Osteoblast (primary cell): ENCODE measurements around the gene ZNF500. TPM values are rescaled to one million over a fixed set of nuclear protein-coding genes. Genes with fewer than 3 reads are reported as not detected.

Experiments
- DNase-seq: peaks from one replicate; pipeline ENCODE4 v3.0.0; 2011; ENCODE audit warnings: low spot score, mixed read lengths; ENCODE audit not compliant: insufficient read length; ENCODE audit errors: missing footprints
- H2AFZ ChIP-seq: 2 replicates; pipeline ENCODE4 v1.6.0; 2011; ENCODE audit warnings: mild to moderate bottlenecking, low read length
- H3K27ac ChIP-seq: 2 replicates; pipeline ENCODE4 v1.5.1; 2011; ENCODE audit warnings: mild to moderate bottlenecking, low read depth, low read length, moderate library complexity
- H3K27me3 ChIP-seq: 2 replicates; pipeline ENCODE4 v1.6.0; 2012; ENCODE audit warnings: mild to moderate bottlenecking, control low read depth, inconsistent platforms, low read length, moderate library complexity; ENCODE audit not compliant: insufficient read depth
- H3K36me3 ChIP-seq: 2 replicates; pipeline ENCODE4 v1.5.1; 2011; ENCODE audit warnings: mild to moderate bottlenecking, low read length, control low read depth, moderate library complexity; ENCODE audit not compliant: insufficient read depth
- H3K4me1 ChIP-seq: 2 replicates; pipeline ENCODE4 v1.5.1; 2011; ENCODE audit warnings: mild to moderate bottlenecking, low read length, control low read depth, moderate library complexity; ENCODE audit not compliant: insufficient read depth
- H3K4me2 ChIP-seq: 2 replicates; pipeline ENCODE4 v1.6.0; 2011; ENCODE audit warnings: mild to moderate bottlenecking, low read length; ENCODE audit not compliant: insufficient read depth
- H3K4me3 ChIP-seq: fragments of 200-600 bp; sonication (generic); 3 replicates; pipeline ENCODE4 v1.5.1; 2012; ENCODE audit warnings: mild to moderate bottlenecking, low read length, inconsistent platforms; ENCODE audit not compliant: insufficient read depth
- H3K79me2 ChIP-seq: 2 replicates; pipeline ENCODE4 v1.6.0; 2012; ENCODE audit warnings: mild to moderate bottlenecking, low read length, control low read depth, inconsistent platforms; ENCODE audit not compliant: insufficient read depth
- H3K9me3 ChIP-seq: 2 replicates; pipeline ENCODE4 v1.5.1; 2011; ENCODE audit warnings: low read depth, low read length, control low read depth
- H4K20me1 ChIP-seq: 2 replicates; pipeline ENCODE4 v1.6.0; 2012; ENCODE audit warnings: mild to moderate bottlenecking, low read length, control low read depth; ENCODE audit not compliant: insufficient read depth
- total RNA-seq: library from RNA; depleted of rRNA; stranded (reverse); fragments of >200 nt; gene quantifications from 2 replicates; pipeline ENCODE4 v1.2.3, GENCODE V29; 2012
- TF ChIP-seq, protein P1 (sequence below): IDR thresholded peaks from 2 replicates; pipeline ENCODE4 v1.5.1; 2011; ENCODE audit warnings: mild to moderate bottlenecking, low read depth, low read length, moderate library complexity; ENCODE audit errors: extremely low read depth

The ZNF500 gene
- total RNA-seq, 1 donor = 14.5 TPM

DNA sequence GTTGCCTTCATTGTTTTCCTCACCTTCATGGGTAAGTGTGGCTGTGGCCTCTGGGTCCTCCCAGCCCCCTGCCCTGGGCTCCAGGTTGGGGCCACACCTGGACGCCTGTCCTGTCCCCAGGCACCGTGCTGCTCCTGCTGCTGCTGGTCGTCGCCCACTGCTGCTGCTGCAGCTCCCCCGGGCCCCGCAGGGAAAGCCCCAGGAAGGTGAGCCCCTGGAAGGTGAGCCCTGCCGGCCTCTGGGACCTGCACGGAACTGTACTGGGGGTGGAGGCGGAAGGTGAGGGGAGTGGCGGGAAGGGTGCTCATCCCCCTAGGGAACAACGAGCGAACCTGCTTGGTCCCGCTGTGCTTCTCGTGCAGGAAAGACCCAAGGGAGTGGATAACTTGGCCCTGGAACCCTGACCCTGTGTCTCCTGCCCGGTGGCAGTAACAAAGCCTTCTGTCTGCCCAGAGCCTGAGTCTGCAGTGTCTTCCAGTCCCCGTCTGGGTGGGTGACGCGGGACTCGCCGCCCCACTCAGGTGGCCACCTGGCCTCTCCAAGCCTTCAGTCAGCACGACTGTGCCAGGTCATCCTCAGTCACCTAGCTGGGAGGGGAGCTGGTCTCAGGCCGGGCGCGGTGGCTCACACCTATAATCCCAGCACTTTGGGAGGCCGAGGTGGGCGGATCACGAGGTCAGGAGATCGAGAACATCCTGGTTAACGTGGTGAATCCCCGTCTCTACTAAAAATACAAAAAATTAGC lies 29.0 kb upstream of the ZNF500 start:
- no peak overlapping the region for H2AFZ ChIP-seq
- H3K9me3 ChIP-seq = no peaks in the 10 kb centered on the region
- H3K4me2 ChIP-seq = no peak overlapping the region
- H3K27me3 ChIP-seq = no peaks in the 10 kb centered on the region
- no peak overlapping the region for H3K27ac ChIP-seq
- no peaks in the 10 kb centered on the region for H4K20me1 ChIP-seq
- no peaks in the 10 kb centered on the region for H3K4me1 ChIP-seq
- H3K4me3 ChIP-seq = no peak overlapping the region
- TF ChIP-seq, protein P1, sequence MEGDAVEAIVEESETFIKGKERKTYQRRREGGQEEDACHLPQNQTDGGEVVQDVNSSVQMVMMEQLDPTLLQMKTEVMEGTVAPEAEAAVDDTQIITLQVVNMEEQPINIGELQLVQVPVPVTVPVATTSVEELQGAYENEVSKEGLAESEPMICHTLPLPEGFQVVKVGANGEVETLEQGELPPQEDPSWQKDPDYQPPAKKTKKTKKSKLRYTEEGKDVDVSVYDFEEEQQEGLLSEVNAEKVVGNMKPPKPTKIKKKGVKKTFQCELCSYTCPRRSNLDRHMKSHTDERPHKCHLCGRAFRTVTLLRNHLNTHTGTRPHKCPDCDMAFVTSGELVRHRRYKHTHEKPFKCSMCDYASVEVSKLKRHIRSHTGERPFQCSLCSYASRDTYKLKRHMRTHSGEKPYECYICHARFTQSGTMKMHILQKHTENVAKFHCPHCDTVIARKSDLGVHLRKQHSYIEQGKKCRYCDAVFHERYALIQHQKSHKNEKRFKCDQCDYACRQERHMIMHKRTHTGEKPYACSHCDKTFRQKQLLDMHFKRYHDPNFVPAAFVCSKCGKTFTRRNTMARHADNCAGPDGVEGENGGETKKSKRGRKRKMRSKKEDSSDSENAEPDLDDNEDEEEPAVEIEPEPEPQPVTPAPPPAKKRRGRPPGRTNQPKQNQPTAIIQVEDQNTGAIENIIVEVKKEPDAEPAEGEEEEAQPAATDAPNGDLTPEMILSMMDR = no peak
- peak; percentile 45 for DNase-seq
- H3K79me2 ChIP-seq = no peaks in the 10 kb centered on the region
- no peaks in the 10 kb centered on the region for H3K36me3 ChIP-seq

DNA sequence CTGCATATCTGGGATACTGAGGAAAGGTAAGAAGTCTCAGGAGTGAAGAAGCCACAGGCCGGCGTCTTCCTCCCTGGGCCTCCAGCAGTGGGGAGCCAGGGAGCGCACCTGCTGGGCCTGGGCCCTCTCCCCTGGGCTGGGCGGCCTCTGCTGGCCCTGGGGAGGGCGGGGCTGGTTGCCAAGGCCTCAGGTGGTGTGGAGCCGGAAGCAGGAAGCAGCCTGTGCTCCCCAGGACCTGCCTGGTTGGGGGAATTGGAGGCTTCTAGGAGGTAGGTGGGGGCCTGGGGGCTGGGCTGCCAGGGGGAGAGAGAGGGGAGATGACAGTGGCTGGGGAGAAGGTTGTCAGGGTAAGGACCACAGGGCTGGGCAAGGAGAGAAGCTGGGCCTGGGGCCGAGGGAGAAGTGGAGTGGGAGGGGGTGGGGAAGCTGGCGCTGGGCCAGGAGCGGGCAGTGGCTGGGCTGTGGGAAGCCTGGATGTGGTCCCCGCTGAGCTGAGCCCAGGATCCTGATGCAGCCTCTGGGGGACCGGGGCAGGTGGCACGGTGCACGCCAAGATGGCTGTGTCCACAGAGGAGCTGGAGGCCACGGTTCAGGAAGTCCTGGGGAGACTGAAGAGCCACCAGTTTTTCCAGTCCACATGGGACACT lies 28.3 kb upstream of the ZNF500 start, which contains the start of gene SMIM22:
Gene SMIM22, plus strand, starts transcription at position 189 of the 647 bp plus-strand sequence. Its CDS starts 366 bp downstream, at position 555.
- no peaks in the 10 kb centered on the region for H4K20me1 ChIP-seq
- H3K27ac ChIP-seq = no peak within 1 kb of the TSS
- H3K4me1 ChIP-seq = no peaks in the 10 kb centered on the region
- no peaks in the 10 kb centered on the region for H3K36me3 ChIP-seq
- no peak within 1 kb of the TSS for H3K4me3 ChIP-seq
- H3K27me3 ChIP-seq = no peaks in the 10 kb centered on the region
- TF ChIP-seq, protein P1 = no peak
- H2AFZ ChIP-seq = no peak within 1 kb of the TSS
- no peak within 1 kb of the TSS for H3K4me2 ChIP-seq
- no peaks in the 10 kb centered on the region for H3K9me3 ChIP-seq
- peak; percentile 76 for DNase-seq
- H3K79me2 ChIP-seq = no peaks in the 10 kb centered on the region

DNA sequence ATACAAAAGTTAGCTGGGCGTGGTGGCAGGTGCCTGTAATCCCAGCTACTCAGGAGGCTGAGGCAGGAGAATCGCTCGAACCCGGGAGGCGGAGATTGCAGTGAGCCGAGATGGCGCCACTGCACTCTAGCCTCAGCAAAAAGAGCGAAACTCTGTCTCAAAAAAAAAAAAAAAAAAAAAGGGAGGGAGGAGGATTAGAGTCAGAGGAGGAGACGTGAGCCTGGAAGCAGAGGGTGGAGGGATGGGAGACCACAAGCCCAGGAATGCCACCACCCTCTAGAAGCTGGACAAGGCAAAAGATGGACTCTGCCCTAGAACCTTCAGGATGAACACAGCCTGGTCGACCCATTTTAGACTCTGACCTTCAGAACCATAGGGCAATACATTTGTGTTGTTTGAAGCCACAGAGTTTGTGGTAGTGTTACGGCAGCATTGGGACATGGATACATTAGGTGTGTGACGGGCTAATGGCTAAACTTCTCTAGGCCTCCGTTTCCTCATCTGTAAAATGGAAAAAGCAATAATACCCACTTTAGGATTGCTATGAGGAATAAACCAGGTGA lies 26.1 kb upstream of the ZNF500 start:
- peak; percentile 46 for DNase-seq
- Histone ChIP-seq H3K79me2 (no peaks in the 10 kb centered on the region), H3K36me3 (no peaks in the 10 kb centered on the region), H4K20me1 (no peaks in the 10 kb centered on the region), H3K4me2 (no peak overlapping the region), H3K4me3 (no peak overlapping the region), H3K4me1 (no peaks in the 10 kb centered on the region), H3K27ac (no peak overlapping the region), H3K27me3 (no peaks in the 10 kb centered on the region), H3K9me3 (no peaks in the 10 kb centered on the region), H2AFZ (no peak overlapping the region)
- TF ChIP-seq, protein P1 = no peak

DNA sequence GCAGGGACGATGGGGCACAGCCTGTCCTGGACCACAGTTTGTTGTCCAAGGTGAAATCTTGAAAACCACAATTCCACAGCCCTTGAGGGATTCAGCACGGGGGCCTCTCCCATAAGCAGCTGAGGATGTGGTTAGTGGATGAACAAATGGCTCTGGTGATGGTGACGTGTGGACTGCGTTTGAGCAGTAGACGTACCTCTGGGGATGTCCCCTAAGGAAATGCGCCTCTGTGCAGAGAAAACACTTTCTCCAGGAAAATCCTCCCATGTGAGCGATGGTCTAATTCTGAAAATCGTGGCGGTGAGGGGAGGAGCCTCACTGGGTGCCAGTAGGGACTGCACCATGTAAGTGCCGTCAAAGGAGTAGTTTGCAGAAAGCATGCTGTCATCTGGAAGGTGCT lies 23.9 kb upstream of the ZNF500 start:
- no peaks in the 10 kb centered on the region for H3K79me2 ChIP-seq
- no peak overlapping the region for H2AFZ ChIP-seq
- DNase-seq = peak; percentile 54

More for the DNA sequence above, 23.9 kb upstream of the ZNF500 start:
- Histone ChIP-seq H3K27me3 (no peaks in the 10 kb centered on the region), H4K20me1 (no peaks in the 10 kb centered on the region), H3K4me3 (no peak overlapping the region), H3K4me1 (no peaks in the 10 kb centered on the region), H3K36me3 (no peaks in the 10 kb centered on the region), H3K4me2 (no peak overlapping the region), H3K27ac (no peak overlapping the region), H3K9me3 (no peaks in the 10 kb centered on the region)
- TF ChIP-seq, protein P1 = no peak
